Panc1 (cell line): ENCODE results near the gene SBK1.

ENCODE experiments used
- POLR2AphosphoS5 ChIP-seq: IDR thresholded peaks from 2 replicates; pipeline ENCODE4 v1.6.1; 2012; ENCODE audit warnings: mild to moderate bottlenecking, low read depth, low read length, moderate library complexity
- SIN3A ChIP-seq: IDR thresholded peaks from 2 replicates; pipeline ENCODE4 v1.6.1; 2012; ENCODE audit warnings: low read depth, mild to moderate bottlenecking, low read length, moderate library complexity, borderline replicate concordance; ENCODE audit not compliant: insufficient read depth
- TF ChIP-seq, protein P1 (sequence below): fragments of 450-650 bp; IDR thresholded peaks from 2 replicates; pipeline ENCODE4 v1.5.1; 2017; ENCODE audit warnings: mild to moderate bottlenecking
- TF ChIP-seq, protein P2 (sequence below), 2 experiments: IDR thresholded peaks; 2 replicates each; pipeline ENCODE4 v1.6.1; 2011 to 2012; ENCODE audit warnings: low read depth in 2 of 2, control low read depth in 1 of 2, low read length in 1 of 2, mild to moderate bottlenecking in 1 of 2, moderate library complexity in 1 of 2; ENCODE audit not compliant: insufficient read depth in 1 of 2

DNA sequence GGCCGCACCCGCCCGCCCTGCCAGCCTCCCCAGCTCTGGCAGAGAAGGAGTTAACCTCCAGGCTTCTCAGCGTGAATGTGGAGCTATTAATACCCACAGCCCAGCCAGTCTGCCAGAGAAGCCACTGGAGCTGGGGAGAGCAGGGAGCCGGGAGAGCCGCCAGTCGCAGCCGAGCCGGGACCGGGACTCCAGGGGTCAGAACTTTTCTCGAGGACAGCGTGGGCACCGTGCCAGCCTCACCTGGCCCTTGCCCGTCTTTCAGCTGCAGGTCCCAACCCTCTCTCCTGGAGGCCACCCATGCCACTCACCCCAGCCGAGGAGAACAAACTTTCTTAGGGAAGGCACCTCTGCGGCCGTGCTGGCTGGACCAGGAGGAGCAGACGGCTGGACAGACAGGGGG, 33.8 kb upstream of the SBK1 start:
- TF ChIP-seq, protein P1, sequence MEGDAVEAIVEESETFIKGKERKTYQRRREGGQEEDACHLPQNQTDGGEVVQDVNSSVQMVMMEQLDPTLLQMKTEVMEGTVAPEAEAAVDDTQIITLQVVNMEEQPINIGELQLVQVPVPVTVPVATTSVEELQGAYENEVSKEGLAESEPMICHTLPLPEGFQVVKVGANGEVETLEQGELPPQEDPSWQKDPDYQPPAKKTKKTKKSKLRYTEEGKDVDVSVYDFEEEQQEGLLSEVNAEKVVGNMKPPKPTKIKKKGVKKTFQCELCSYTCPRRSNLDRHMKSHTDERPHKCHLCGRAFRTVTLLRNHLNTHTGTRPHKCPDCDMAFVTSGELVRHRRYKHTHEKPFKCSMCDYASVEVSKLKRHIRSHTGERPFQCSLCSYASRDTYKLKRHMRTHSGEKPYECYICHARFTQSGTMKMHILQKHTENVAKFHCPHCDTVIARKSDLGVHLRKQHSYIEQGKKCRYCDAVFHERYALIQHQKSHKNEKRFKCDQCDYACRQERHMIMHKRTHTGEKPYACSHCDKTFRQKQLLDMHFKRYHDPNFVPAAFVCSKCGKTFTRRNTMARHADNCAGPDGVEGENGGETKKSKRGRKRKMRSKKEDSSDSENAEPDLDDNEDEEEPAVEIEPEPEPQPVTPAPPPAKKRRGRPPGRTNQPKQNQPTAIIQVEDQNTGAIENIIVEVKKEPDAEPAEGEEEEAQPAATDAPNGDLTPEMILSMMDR = no peak
- TF ChIP-seq, protein P2, sequence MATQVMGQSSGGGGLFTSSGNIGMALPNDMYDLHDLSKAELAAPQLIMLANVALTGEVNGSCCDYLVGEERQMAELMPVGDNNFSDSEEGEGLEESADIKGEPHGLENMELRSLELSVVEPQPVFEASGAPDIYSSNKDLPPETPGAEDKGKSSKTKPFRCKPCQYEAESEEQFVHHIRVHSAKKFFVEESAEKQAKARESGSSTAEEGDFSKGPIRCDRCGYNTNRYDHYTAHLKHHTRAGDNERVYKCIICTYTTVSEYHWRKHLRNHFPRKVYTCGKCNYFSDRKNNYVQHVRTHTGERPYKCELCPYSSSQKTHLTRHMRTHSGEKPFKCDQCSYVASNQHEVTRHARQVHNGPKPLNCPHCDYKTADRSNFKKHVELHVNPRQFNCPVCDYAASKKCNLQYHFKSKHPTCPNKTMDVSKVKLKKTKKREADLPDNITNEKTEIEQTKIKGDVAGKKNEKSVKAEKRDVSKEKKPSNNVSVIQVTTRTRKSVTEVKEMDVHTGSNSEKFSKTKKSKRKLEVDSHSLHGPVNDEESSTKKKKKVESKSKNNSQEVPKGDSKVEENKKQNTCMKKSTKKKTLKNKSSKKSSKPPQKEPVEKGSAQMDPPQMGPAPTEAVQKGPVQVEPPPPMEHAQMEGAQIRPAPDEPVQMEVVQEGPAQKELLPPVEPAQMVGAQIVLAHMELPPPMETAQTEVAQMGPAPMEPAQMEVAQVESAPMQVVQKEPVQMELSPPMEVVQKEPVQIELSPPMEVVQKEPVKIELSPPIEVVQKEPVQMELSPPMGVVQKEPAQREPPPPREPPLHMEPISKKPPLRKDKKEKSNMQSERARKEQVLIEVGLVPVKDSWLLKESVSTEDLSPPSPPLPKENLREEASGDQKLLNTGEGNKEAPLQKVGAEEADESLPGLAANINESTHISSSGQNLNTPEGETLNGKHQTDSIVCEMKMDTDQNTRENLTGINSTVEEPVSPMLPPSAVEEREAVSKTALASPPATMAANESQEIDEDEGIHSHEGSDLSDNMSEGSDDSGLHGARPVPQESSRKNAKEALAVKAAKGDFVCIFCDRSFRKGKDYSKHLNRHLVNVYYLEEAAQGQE (IDR thresholded peaks at IDR 0.05; ENCODE audit: insufficient read depth in 1 of 2, low read depth in 2 of 2, low read length in 1 of 2) = no peak
- TF ChIP-seq POLR2AphosphoS5 (no peak), SIN3A (no peak)
